AG04449 (cell line): Measurements from ENCODE around the gene TDRD7.

ENCODE experiments used
- CTCF ChIA-PET: fragments of 350-600 bp; formaldehyde crosslinking; extraction: SDS; loops from one replicate; lab custom pipeline; 2021; ENCODE audit warnings: antibody characterized with exemption; lab: Yijun Ruan, JAX
- POLR2A ChIA-PET: fragments of 400-600, 350-600 bp; formaldehyde crosslinking; extraction: SDS; loops from one replicate; lab custom pipeline; 2020; ENCODE audit warnings: antibody characterized with exemption, inconsistent platforms; lab: Yijun Ruan, JAX
- DNase-seq: peaks from one replicate; pipeline ENCODE4 v3.0.0-alpha.2; 2010; ENCODE audit warnings: low read depth, low spot score
- H3K4me3 ChIP-seq: 2 replicates; pipeline ENCODE4 v1.5.1; 2011; ENCODE audit warnings: low read depth, mild to moderate bottlenecking, control low read depth, low read length
- TF ChIP-seq, protein P1 (sequence below): IDR thresholded peaks from one replicate; pipeline ENCODE4 v1.5.1; 2011; ENCODE audit warnings: mild to moderate bottlenecking, moderate library complexity, low read length, control low read depth, inconsistent platforms; ENCODE audit not compliant: insufficient read depth; ENCODE audit errors: missing control alignments

The TDRD7 gene

DNA sequence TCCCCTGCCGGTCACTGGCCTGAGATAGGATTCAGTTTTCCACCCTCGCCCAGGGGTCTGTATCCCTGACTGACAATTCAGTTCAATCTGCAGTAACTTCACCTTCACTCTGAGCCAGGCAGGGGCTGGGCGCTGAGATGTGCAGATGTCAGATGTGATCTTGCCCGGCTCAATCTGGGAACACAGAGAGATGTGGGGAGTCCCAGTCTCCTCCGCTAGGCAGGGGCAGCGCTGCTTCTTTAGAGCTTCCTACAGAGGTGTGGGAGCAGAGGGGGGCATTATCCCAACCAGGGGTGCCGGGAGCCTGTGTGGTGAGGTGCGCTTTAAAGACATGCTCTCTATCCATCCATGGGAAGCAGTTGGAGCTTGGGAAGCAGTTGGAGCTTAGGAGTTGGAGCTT lies 104.2 kb downstream of the TDRD7 start:
- CTCF ChIA-PET: no interaction called here
- no peak for DNase-seq

DNA sequence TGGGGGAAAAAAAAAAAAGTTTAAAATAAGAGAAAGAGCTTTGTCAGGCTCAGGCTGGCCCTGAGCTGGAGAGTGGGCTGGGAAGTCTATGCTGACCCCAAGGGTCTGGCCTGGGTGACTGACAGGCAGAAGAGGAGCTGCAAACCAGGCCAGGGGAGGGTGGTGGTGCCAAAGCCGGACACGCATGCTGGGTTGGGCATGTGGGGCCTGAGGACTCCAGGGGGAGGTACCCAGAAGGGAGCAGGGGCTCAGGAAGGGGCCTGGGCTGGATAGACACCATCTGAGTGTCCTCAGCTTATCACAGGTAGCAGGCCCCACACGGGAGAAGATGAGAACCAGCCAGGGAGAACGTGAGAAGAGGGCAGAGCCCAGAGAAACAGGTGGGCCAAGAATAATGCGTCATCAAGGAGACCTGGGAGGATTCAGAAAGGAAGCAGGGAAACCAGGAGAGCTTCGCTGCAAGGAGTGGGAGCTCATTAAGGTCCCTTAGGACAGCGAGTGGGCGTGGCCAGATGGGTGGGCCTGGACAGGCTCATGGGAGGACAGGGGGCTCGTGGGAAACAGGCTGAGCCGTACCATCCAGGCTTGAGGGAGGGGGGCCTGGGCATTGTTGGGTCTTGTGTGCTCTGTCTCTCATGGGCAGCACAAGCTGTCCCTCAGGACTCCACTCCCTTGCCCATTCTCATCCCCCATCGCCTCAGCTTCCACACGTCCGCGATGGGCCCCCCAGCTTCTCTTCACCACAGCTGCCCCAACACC lies 105.6 kb downstream of the TDRD7 start:
- H3K4me3 ChIP-seq: no peak overlapping the region
- POLR2A ChIA-PET: no interaction called here
- CTCF ChIA-PET: interaction anchor here (0.8 to 1.1 kb wide), 2 partner anchors 12 to 97 kb away, joined by 3 to 4 read pairs; no protein-coding TSS in a partner anchor
- TF ChIP-seq, protein P1, sequence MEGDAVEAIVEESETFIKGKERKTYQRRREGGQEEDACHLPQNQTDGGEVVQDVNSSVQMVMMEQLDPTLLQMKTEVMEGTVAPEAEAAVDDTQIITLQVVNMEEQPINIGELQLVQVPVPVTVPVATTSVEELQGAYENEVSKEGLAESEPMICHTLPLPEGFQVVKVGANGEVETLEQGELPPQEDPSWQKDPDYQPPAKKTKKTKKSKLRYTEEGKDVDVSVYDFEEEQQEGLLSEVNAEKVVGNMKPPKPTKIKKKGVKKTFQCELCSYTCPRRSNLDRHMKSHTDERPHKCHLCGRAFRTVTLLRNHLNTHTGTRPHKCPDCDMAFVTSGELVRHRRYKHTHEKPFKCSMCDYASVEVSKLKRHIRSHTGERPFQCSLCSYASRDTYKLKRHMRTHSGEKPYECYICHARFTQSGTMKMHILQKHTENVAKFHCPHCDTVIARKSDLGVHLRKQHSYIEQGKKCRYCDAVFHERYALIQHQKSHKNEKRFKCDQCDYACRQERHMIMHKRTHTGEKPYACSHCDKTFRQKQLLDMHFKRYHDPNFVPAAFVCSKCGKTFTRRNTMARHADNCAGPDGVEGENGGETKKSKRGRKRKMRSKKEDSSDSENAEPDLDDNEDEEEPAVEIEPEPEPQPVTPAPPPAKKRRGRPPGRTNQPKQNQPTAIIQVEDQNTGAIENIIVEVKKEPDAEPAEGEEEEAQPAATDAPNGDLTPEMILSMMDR: no peak
- no peak for DNase-seq

More for the DNA sequence above, 104.2 kb downstream of the TDRD7 start:
- no peak overlapping the region for H3K4me3 ChIP-seq
- TF ChIP-seq, protein P1: no peak
- POLR2A ChIA-PET: no interaction called here

DNA sequence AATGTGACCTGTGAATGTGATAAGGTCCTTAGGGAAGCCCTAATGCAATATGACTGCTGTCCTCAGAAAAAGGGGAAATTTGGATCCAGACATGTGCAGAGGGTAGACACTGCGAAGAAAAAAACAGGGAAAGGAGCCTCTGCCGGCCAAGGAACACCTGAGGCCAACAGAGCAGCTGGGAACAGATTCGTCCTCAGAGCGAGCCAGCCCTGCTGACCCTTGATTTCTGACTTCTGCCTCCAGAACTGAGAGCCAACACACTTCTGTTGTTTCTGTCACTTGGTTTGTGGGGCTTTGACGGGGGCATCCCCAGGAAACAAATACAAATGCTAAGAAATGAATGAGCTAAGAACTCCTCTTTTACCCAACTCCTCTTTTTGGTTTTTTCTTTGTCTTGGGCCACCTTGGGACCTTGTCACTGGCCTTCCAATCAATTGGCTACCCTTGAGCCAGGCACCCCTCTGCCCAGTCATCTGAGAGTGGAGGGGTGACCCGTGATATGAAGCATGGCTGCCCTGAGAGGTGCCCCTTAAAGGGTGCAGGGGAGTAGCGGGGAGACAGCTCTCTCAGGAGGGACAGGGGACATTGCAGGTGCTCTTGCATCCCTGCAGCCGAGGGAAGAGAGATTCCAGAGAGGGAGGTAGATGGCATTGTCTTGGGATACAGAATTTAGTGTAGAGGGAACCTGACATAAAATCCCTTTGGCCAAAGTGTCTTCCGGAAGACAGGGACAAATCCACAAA lies 106.4 kb downstream of the TDRD7 start:
- no peak overlapping the region for H3K4me3 ChIP-seq
- DNase-seq: no peak
- POLR2A ChIA-PET: no interaction called here
- TF ChIP-seq, protein P1: no peak
- CTCF ChIA-PET: no interaction called here

DNA sequence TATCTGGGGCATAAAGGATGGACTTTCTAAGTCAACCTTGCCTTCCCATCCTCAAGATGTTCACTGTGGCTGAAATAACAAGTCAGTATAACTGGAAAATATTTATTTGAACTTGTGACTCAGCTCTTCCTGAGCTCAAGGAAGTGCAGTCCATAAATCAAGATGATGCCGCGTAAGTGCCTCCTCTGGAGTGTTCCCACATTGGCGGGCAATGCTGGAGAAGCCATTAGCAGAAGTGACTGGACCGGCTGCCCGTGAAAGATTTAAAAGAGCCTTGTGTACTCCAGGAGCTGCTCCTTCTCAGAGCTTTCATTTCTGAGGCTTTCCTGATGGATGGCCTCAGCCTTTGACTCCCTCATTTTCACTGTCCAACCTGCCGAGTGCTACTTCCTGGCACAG lies 107.0 kb downstream of the TDRD7 start:
- POLR2A ChIA-PET: no interaction called here
- DNase-seq: peak; percentile 31
- CTCF ChIA-PET: no interaction called here
- TF ChIP-seq, protein P1: no peak
- H3K4me3 ChIP-seq: no peak overlapping the region; the same call in 1 of the 2 replicates

DNA sequence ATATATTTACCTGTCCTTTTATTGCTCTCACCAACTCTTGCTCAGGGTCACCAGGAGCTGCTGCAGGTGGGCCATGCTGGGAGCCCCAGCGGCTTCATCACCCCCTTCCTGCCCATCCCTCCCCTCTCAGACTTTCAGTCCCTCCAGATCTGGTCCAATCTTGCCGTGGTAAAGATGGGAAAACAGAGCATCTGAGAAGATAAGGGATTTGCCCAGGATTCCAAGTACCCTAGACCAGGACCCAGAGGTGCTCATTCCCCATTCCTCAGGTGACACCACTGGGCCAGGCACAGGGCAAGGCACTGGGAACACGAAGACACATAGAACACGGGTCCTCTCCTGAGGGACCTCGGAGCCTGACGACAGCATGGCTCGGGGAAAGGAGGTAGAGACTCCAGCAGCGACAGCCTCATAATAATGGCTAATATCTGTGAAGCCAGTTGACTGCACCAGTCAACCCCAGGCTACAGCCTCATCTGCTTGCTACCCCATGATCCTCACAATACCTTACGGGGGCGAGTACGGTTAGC lies 107.6 kb downstream of the TDRD7 start:
- H3K4me3 ChIP-seq: no peak overlapping the region
- POLR2A ChIA-PET: no interaction called here
- DNase-seq: no peak
- CTCF ChIA-PET: interaction anchor here (1.3 kb wide), 1 partner anchor 79 kb away, joined by 5 read pairs; no protein-coding TSS in a partner anchor
- TF ChIP-seq, protein P1: no peak
